Esophagus muscularis mucosa (tissue), 3 donors: Measurements from ENCODE around the gene AKAP14.

Experiments used
- POLR2A ChIP-seq: fragments of 450-650 bp; IDR thresholded peaks from one replicate; pipeline ENCODE4 v1.6.1; 2017; ENCODE audit warnings: antibody characterized with exemption, moderate library complexity, mild to moderate bottlenecking, low read depth
- POLR2AphosphoS5 ChIP-seq, 2 donors: sonication (generic); formaldehyde crosslinking; IDR thresholded peaks; one replicate each; pipeline ENCODE4 v1.6.1; 2017; ENCODE audit warnings: antibody characterized with exemption in 2 of 2
- TF ChIP-seq, protein P1 (sequence below), 3 experiments: fragments of 200-600 bp in 2 of 3; fragments of 450-650 bp in 1 of 3; sonication (generic) in 2 of 3; IDR thresholded peaks; one replicate each; pipeline ENCODE4 v1.5.1; 2017 to 2019; ENCODE audit warnings: antibody characterized with exemption in 3 of 3, mild to moderate bottlenecking in 2 of 3, moderate library complexity in 1 of 3

DNA sequence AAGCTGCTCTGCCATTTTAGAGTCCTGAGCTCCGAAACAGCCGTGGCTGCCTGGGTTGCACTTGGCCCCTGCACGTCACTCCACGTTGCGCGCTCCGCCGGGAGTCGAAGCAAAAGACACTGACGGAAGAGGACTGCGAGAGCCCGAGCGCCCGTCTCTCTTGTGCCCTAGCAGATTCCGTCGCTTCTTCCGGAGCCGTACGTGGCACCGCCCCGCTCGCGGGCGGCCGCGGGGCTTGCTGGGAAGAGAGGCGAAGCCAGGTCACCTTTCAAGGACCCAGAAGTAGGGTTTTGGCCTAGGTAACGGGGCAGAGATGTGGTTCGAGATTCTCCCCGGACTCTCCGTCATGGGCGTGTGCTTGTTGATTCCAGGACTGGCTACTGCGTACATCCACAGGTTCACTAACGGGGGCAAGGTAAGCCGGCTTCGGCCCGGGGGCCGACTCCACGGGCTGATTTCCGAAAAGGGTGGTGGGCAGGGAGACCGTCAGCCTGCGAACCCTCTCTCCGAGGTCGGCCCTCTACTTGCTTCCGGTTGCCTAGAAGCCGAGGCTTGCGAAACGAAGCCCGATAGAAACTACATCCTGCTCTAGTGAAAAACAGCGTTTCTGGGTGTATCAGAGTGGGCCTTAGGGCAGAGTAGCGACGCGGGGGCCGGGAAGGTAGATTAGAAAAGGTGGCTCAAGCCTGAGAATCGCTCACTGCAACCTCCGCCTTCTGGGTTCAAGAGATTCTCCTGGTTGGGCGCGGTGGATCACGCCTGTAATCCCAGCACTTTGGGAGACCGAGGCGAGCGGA, 23.9 kb upstream of the AKAP14 start, which contains the start of the genes NDUFA1 and RNF113A:
- TF ChIP-seq, protein P1, sequence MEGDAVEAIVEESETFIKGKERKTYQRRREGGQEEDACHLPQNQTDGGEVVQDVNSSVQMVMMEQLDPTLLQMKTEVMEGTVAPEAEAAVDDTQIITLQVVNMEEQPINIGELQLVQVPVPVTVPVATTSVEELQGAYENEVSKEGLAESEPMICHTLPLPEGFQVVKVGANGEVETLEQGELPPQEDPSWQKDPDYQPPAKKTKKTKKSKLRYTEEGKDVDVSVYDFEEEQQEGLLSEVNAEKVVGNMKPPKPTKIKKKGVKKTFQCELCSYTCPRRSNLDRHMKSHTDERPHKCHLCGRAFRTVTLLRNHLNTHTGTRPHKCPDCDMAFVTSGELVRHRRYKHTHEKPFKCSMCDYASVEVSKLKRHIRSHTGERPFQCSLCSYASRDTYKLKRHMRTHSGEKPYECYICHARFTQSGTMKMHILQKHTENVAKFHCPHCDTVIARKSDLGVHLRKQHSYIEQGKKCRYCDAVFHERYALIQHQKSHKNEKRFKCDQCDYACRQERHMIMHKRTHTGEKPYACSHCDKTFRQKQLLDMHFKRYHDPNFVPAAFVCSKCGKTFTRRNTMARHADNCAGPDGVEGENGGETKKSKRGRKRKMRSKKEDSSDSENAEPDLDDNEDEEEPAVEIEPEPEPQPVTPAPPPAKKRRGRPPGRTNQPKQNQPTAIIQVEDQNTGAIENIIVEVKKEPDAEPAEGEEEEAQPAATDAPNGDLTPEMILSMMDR (IDR thresholded peaks at IDR 0.05): no peak
- no peak for TF ChIP-seq POLR2A
- peak; percentile 87 to 90 for TF ChIP-seq POLR2AphosphoS5 (IDR thresholded peaks at IDR 0.05)
